Breast epithelium (tissue), 3 donors: ENCODE measurements around the gene HRH1.

Experiments used
- CTCF ChIP-seq, 3 donors: fragments of 450-650 bp; IDR thresholded peaks; one replicate each; pipeline ENCODE4 v1.5.1; 2016 to 2017; ENCODE audit warnings: antibody characterized with exemption in 3 of 3, mild to moderate bottlenecking in 3 of 3, moderate library complexity in 3 of 3
- POLR2A ChIP-seq: fragments of 450-650 bp; IDR thresholded peaks from one replicate; pipeline ENCODE4 v1.6.1; 2016; ENCODE audit warnings: antibody characterized with exemption, mild to moderate bottlenecking, moderate library complexity
- POLR2AphosphoS5 ChIP-seq, 3 donors: sonication (generic); formaldehyde crosslinking; IDR thresholded peaks; one replicate each; pipeline ENCODE4 v1.6.1; 2017; ENCODE audit warnings: antibody characterized with exemption in 3 of 3

- no peak for TF ChIP-seq CTCF (IDR thresholded peaks at IDR 0.05)
- TF ChIP-seq POLR2A = no peak
- TF ChIP-seq POLR2AphosphoS5 (IDR thresholded peaks at IDR 0.05) = no peak
Observed at GRCh38 chr3:11173828-11174465, 19.7 kb downstream of the HRH1 start.
